Measurements from ENCODE around the gene DSTN.

GRCh38 chr20:17655286-17655651 is 85.4 kb downstream of the DSTN start:
- TF ChIP-seq CTCF (conservative IDR thresholded peaks at IDR 0.05; ENCODE audit: low read length) (peak; percentile 49; the same call in 1 of the 2 replicates), EZH2phosphoT487 (IDR thresholded peaks at IDR 0.05; ENCODE audit: borderline replicate concordance, low read depth, low read length) (no peak)

Measured in OCI-LY7 (cell line).